Dedifferentiated amniotic fluid mesenchymal stem cell (primary cell): ENCODE measurements around the gene PREX1.
A peak's percentile ranks its signal among the peaks of the same experiment; 100 is the strongest.
"Not testable (repeated sequence)": the region's sequence is repeated elsewhere in the genome, so short reads cannot be mapped to it uniquely, and the experiment has no call there.

Source experiments
- DNase-seq: peaks from one replicate; pipeline ENCODE4 v3.0.0-alpha.2; 2016; ENCODE audit errors: extremely low spot score

PREX1 gene

DNA sequence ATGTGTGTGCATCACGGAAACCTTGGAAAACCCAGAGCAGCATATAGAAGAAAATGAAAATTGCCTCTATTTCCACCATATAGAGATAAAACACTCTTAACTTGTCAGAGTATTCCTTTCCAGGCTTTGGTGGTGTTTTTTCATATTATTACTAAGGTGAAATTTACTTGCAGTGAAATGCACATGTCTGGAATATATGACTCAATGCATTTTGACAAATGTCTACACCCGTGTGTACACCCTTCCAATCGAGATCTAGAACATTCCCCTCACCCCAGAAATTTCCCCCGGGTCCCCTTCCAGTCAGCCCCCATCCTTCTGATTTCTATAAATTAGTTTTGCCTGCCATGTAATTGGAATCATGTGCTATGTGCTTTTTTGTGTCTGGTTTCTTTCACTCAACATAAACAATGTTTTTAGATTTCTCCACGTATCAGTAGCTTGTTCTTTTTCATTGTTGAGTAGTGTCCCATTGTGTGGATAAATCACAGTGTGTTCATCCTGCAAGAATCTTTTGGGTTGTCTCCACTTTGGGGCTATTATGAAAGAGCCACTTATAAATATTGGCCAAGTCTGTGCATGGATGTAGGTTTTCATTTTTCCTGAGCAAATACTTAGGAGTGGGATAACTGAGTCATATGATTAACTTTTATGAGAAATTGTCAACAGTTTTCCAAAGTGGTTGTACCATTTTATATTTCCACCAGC is 19.9 kb upstream of the PREX1 start:
- DNase-seq: no peak

DNA sequence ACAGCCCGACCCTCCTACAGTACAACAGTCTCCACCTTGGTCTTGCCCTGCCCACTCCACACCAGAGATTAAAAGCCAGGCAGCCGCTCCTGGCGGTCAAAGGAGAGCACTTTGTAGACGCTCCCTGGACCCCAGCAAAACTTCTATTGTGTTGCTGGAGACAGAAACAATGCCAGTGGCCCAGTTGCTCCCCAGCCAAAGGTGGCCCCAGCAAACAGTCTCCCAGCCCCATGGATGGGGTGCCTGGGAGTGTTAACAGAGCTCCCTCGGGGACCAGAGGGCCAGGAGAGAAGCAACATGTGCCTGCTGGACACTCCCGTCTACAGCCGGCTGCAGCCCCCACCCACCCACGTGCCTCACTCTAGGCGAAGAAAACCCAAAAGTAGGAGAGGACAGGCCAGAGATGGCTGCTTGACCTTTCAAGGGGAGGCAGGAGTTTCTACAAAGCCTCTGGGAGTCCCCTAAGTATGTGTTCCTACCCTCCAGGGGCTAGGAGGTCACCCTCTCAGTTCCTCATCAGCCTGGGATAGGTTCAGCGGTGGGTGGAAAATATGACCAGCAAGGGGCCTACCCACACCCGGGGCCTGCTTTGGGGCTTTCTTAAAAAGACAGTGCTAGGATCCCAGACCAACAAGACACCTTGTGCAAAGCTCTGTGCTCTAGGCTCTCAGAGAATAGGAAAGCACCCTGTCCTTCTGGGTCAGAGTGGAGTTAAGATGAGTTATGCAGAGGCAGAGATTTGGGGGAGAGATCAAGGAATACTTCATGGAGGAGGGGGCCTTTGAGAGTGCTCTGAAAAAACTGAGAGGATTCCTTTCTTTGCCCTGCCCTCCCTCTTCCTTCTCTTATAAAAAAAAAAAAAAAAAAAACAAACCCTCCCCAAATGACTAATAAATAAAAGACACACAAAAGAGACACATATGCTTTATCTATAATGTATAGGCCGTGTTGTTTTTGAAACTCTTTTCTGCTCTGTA is 19.0 kb upstream of the PREX1 start:
- no peak for DNase-seq

DNA sequence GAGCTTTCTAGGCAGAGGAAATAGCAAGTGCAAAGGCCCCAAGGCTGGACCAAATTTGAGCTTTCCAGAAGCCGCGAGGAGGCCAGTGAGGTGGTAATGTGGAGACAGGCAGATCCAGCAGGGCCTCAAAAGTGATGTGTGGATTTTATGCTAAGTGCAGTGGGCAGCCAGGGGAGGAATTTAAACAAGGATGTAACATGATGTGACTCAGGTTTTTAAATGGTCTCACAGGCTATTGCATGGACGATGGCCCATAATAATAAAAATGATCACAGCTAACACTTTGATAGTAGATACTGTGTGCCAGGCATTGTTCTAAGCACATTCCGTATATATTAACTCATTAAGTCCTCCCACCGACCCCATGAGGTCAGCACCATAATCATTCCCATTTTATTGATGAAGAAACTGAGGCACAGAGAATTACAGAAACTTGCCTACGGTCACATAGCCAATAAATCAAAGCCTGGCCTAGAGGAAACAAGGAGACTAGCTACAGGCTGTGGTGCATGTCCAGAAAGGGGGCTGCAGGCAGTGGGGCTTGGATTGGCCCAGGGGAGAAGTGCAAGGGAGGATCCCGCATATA is 18.0 kb upstream of the PREX1 start:
- DNase-seq: no peak

DNA sequence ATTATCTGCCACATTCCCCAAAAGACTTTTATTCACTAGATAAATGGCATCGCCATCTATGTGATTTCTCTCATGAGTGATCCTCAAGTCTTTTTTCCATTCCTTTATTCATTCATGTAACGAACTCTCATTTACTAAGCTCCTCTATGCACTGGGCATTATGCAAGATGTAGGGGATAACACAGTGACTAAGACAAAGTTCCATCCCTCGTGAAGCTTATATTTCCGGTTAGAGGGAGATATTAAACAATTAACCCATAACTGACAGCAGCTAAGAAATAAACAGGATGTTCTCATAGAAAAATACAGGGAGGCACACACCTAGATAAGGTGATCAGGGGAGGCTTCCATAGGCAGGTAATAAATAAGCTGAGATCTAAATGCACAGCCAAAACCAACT is 17.2 kb upstream of the PREX1 start:
- DNase-seq: no peak

DNA sequence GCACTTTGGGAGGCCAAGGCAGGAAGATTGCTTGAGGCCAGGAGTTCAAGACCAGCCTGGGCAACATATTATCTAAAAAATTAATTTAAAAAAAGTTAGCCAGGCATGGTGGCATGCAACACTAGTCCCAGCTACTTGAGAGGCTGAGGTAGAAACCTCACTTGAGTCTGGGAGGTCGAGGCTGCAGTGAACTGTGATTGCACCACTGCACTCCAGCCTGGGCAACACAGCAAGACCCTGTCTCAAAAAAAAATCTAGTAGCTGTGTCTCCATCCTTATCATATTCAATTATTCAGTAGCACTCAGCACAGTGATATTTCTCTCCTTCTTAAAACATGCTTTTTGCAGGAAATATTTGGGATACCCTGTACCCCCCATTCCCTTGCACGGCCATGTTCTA is 16.1 kb upstream of the PREX1 start:
- not testable (repeated sequence) for DNase-seq

DNA sequence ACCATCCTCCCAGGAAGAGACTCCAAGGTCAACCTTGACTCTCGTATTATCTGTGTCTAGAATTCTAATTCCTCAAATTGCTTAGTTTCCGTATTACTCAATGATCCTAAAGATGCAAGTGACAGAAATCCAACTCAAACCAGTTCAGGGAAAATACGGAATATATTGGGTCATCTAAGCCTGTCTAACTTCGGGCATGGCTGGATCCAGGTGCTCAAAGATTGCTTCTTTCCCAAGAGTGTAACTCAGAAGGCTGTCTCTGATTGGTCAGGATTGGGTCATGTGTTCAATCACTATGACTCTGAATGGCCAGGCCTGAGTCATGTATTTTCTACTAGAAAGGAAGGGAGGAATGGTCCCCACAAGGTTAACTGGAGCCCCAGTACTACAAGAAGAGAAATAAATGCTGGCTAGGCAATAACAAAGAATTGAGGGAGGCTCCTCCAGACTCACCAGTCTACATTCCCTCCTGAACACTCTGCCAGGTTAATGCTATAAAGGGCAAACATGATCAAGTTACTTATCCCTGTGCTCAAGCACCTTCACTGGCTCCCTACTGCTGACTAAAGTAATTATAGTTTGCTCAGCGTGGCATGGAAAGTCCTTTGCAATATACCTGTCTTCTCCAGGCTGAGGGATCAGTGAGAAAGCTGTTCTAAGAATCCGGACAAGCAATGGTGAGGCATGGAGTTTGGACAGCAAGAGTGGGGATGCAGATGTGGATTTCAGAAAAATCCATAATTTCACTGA is 15.4 kb upstream of the PREX1 start:
- DNase-seq: no peak

DNA sequence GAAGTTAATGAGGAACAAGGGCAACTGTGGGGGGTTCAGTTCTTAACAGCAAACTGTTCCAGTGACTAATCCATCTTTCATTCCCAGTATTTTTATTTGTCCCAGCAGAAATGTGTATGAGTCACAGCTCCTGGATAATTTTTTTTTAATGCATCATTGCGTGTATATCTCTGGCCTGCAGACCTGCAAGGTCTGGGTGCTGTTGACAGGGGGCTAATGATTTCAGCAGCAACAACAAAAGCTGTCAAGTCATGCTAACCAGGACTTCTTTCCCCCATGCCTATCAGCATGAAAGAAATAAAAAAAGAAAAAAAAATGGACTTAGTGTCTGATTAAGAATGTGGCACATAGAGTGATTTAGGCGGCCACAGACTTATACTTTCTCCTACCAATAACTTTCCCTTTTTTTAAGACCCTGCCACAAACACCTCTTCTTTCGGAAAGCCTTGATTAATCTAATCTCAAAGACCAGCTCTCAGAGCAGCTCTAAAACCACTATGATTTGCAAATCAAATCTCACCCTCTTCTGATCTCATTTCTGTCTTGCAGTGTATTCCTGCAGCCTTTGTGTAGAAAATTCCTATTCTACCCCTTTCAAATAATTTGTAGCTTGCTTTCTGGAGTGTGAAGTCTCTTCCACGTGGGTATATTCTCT is 14.2 kb upstream of the PREX1 start:
- DNase-seq: peak; percentile 31

DNA sequence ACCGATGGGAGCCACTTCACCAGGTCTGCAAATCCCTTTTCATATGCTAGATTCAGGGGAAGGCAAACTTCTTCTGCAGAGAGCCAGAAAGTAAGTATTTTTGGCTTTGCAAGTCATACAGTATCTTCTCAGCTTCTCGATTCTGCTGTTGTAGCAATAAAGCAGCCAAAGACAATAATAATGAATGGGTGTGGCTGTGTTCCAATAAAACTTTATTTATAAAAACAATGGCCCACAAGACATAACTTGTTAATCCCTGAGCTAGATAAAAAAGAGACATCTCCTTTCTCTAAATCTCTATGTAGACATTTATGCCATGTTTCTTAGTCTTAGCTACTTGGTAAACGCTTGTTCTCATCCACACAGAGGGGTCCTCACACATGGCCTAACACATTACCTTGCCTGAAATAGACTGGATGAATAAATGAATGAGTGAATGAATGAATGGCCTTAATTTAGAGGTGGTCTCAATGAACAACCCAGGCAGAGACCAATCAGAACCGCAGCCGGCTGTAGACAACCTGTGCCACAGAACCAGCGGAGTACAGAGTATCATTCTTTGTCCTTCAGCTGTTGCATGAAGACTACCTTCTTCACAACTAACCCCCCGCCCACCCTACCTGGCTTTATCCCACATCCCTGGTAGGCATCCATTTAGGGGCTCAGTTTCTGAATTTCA is 13.5 kb upstream of the PREX1 start:
- no peak for DNase-seq

DNA sequence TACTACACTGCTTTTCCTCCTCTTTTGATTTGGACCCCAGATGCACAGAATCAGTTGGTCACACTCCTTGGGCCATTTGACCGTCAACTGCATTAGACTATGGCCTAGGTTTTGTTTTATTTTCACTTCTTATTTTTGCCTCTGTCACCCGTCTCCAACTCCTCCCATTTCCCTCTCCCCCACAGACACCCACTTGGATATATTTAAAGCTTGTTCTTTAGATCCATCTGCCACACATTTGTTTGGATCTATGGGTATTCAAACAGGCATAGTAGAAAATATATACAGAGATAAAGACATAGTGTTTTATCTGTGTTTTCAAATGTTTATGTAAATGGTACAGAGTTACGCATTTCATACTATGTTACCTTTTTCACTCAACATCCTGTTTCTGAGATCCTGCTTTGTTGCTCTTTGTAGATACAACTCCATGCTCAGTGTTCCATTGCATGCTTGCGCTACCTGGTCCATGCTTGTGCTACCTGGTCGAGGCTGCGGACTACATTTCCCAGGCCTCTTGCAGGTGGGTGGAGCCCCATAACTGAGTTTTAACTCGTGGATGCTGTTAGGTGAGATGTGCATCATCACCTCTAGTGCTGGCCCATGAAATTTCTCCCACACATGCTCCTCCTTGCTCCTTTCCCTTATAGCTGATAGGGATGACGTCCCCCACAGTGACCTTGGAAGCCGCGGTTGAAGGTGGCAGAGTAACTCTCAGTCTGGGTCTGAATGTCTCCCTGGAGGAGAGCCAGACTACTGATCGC is 11.5 kb upstream of the PREX1 start:
- no peak for DNase-seq

DNA sequence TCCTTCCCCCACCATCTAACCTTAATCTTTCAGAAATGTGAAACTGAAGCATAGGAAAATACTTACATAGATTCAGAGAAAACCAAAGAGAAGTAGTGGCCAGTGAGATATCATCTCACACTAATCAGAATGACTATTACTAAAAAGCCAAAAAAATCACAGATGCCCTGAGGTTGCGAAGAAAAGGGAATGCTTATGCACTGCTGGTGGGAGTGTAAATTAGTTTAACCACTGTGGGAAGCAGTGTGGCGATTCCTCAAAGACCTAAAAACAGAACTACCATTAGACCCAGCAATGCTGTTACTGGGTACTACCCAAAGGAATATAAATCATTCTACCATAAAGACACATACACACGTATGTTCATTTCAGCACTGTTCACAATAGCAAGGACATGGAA is 9.2 kb upstream of the PREX1 start:
- DNase-seq: no peak

DNA sequence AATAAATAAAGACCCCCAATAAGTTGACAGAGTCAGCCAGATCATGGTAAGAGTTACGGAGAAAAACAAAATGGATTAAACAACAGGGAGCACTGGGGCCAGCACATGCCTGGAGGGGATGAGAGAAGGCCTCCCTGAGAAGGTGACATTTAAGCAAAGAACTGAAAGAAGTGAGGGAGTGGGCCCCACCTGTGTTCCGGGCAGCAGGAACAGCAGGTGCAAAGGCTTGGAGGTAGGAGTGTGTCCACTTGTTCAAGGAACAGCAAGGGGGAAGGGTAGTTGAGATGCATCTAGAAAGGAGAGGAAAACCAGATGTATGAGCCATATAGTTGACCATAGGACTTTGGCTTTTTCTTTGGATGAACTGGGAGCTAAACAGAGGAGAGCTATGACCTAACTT is 7.6 kb upstream of the PREX1 start:
- no peak for DNase-seq

DNA sequence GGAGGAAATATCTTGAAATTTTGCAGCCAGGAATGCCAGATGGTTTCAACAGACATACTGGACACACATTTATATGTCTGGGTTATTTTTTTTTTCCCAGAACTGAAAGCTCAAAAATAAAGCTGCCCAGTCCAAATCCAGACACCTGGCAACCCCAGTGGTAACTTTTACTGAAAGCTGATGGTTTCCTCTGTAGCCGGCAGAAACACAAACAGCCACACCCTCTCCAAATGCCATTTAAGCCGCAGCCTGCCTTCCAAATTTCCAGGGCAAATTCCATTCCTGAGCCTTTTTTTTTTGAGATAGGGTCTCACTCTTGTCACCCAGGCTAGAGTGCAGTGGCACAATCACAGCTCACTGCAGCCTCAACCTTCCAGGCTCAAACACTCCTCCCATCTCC is 6.5 kb upstream of the PREX1 start:
- DNase-seq: no peak

DNA sequence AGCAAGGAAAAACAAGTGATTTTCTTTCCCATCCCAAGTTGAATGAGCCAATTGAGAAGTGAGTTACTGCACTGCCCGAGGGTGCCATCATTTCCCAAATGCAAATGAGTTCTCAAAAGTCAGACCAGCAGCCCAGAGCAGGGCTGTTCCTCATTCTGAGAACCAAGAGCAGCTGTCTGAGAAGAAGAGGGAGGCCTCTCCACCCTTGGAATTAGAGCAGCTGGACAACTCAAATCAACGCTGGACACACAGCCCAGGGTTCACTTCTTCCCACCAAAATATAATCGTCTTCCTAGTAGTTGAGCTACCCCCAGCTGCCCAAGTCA is 4.6 kb upstream of the PREX1 start:
- no peak for DNase-seq

DNA sequence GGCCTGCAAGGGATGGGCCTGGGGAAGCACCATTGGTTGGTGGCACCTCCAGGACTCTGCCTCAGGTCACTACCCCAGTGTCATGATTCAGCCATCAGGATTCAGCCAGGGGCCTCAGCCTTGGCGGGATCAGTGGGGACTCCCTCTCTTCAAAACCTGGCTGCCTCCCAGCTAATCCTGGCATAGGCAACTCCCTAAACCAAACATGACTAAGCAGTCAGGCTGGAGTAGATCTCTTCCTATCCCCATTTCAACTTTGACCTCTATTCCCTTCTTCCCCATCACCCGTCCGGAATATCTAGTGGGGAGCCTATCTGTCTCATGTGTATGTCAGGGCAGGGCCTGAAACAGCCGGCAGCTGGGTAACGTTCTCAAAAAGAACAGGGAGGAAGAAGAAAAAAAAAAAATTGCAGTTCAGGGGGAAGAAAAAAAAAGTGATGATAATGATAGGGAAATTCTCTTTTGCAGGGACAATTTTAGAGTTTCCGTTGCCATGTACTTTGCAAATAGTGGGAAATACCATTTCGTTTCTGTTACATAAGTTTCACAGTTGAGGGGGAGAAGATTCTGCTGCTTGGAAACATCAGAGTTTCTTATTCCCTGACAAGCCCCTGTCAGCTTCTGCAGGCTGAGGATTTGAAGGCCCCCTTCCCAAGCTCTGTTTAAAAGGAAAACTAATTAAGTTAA is 4.1 kb upstream of the PREX1 start:
- DNase-seq: peak; percentile 35

DNA sequence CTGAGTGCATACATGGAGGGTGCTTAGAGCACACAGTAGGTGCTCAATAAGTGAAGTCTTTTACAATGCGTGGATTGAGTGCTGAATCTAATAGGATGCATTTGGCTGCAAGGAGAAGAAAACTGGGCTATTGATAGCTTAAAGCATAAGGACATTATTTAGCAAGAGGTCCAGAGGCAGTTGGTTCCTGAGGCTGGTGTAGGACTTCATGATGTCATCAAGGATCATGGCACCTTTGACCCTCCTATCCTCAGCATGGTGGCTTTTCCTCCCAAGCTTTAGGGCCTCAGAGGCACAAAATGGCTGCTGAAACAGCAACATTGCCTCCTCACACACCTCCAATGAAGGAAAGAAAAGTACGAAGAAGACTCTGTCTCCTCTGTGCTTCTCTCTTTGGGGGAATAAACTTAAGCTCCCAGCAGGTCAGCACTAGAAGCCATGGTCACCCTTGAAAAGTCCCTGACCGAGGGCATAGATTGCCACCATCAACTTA is 3.1 kb upstream of the PREX1 start:
- no peak for DNase-seq

DNA sequence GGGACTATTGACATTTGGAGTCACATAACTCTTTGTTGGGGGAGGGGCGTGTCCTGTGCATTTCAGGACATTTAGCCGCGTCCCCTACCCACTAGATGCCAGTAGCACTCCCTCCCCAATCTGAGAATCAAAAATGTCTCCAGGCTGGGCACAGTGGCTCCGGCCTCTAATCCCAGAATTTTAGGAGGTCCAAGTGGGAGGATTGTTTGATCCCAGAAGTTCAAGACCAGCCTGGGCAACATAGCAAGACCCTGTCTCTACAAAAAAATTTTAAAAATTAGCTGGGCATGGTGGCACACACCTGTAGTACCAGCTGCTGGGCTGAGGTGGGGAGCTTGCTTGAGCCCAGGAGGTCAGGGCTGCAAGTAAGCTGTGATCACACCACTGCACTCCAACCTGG is 2.1 kb upstream of the PREX1 start:
- DNase-seq: no peak

DNA sequence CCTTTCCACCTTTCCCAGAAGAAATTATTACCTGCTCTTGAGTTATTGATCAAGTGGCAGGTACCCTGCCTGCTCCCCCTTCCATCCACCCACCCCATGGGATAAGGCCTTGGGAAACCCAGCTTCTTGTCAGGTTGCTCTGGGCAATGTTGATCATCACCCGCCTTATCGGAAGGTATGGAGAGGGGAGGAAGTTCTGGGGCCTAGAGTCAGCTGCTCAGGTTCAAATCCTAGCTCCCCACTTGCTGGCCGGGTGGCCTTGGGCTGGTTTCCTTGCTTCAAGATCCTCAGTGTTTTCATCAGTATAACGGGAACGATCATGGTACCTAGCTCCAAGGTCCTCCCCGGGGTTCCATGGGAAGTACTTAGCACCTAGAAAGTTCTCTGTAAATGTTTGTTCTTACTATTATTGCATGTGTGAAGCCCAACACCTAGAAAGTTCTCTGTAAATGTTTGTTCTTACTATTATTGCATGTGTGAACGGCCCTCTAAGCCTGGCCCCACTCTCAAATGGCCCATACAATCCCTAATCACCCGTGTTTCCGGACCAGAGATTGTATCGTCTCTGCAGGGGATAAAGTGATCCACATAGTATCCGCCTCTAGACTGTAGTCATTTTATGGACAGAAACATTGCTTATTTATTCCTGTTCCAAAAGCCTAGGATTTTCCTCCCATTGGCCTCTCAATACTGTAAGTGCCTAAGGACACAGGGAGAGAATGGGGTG is 1.1 kb upstream of the PREX1 start:
- DNase-seq: no peak

DNA sequence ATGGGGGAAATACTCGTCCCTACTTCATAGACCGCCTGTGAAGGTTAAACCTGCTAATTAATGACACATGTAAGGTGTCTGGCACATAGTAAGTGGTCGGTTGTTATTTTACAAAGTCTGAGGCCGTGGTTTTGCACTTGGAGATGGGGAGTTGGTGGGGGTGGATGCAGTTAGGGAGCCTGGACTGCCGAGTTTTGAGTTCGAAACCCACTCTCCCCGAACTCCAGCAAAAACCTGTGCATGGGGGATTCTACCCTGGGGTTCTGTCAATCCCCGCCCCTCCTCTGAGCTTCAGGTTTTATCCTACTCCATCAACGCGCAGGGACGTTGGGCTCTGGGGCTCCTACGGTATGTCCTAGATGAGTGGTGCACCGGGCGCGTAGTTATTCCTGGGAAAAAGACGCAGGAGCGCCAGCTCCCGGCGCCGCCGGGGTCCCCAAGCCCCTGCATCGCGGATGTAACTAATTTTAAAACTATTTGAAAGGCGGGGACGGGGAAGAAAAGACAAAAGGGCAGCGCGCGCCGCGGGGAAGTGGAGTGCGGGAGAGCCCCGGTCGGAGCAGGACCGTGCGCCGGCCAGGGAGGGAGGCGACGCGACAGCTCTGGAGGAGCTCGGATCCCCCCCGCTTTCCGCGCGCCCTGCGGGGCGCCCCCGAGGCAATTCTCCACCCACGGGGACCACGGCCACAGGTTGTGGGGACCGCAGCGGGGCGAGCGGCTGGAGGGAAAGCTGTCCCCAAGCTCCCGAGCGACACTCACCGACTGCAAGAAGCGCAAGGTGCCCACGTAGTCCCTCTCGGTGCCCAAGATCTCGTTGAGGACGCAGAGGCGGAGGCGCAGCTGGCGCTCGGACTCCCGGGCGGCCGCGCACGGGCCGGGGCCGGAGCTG is 672 bp downstream of the PREX1 start:
- DNase-seq: no peak
